ENCODE measurements around the gene SFTA2. TPM values are rescaled to one million over a fixed set of nuclear protein-coding genes. Genes with fewer than 3 reads are reported as not detected.
"Not testable (repeated sequence)": the region's sequence is repeated elsewhere in the genome, so short reads cannot be mapped to it uniquely, and the experiment has no call there.

Gene SFTA2
- total and polyA plus RNA-seq, 11 donors, result not detected

DNA sequence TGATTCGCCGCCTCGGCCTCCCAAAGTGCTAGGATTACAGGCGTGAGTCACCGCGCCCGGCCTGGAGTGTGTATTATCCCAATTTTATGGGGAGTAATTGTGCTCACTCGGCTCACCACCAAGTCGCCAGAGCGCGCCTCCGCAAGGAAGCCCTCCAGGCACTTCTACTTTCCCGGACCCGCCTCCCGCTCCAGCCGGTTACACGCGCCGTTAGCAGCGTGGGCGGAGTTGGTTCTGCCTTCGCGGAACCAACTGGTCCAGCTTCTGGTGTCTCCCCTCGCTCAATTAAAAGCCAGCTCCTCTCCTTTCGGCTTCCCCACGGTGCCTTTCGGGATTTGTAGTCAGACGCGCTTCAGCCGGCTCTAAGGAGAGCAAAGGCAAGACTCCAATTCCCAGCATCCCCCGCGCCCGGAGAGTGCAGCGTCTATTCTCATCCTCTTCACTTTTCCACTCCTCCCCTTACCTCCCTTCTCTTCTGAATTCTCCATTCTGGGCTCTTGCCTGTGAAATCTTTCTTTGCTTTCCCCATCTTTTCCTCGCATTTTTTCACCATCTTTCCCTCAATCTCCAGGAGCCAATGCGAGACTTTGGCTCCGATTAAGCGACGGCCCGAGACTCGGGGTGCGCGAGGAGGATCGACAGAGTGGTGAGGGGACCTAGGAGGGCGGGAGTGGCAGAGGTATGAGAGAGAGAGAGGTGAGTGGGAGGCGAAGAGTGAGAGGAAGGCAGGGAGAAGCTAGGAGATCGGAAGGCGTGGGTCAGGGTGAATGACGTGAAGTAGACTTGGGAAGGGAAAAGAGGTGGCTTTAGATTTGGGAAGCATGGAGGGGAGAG lies 24.0 kb downstream of the SFTA2 start, which contains the start of gene GTF2H4:
GTF2H4 (plus strand) TSS at position 450 of the 834 bp plus-strand sequence.
- no peaks in the 10 kb centered on the region for H3K27me3 ChIP-seq
- H3K27ac ChIP-seq, result peak within 1 kb of the TSS in 8 of 12 donors; percentile 35 to 75 (median 61)
- H3K4me3 ChIP-seq, result peak within 1 kb of the TSS; percentile 66 to 99 (median 89)
- ATAC-seq (peak; percentile 99), DNase-seq (peak; percentile 96 to 98 (median 97))
- intact Hi-C loops (cut with DNase I), result no loop called here
- peak in 1 of 2 donors; percentile 68 for TF ChIP-seq POLR2A (IDR thresholded peaks at IDR 0.05)
- TF ChIP-seq, protein P1, sequence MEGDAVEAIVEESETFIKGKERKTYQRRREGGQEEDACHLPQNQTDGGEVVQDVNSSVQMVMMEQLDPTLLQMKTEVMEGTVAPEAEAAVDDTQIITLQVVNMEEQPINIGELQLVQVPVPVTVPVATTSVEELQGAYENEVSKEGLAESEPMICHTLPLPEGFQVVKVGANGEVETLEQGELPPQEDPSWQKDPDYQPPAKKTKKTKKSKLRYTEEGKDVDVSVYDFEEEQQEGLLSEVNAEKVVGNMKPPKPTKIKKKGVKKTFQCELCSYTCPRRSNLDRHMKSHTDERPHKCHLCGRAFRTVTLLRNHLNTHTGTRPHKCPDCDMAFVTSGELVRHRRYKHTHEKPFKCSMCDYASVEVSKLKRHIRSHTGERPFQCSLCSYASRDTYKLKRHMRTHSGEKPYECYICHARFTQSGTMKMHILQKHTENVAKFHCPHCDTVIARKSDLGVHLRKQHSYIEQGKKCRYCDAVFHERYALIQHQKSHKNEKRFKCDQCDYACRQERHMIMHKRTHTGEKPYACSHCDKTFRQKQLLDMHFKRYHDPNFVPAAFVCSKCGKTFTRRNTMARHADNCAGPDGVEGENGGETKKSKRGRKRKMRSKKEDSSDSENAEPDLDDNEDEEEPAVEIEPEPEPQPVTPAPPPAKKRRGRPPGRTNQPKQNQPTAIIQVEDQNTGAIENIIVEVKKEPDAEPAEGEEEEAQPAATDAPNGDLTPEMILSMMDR (IDR thresholded peaks at IDR 0.05), result no peak
- peaks cover 0 to 34% (median 25%) of the 10 kb centered on the region in 9 donors for H3K36me3 ChIP-seq
- no peaks in the 10 kb centered on the region for H3K9me3 ChIP-seq
- peaks cover 0 to 19% (median 10%) of the 10 kb centered on the region in 12 donors for H3K4me1 ChIP-seq
- WGBS, 4 donors, result 1 to 3% (median 1%) methylated on average over 44 to 49 of the region's 49 CpGs

DNA sequence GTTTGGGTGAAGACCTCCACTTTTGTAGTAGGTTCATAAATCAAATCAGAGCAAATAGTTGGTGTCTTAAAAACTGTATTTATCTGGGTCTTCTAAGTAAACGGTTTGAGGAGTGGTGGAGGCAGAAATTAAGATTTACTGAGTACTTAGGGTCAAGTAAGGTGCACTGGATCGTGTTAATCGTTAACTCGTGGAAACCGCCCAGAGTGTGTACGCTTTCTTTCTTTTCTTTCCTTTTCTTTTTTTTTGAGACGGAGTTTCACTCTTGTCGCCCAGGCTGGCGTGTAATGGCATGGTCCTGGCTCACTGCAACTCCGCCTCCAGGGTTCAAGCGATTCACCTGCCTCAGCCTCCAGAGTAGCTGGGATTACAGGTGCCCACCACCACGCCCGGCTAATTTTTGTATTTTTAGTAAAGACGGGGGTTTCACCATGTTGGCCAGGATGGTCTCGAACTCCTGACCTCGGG lies 24.6 kb downstream of the SFTA2 start:
- ATAC-seq; DNase-seq; H3K27me3 ChIP-seq; intact Hi-C loops (cut with DNase I); H3K9me3 ChIP-seq: not testable (repeated sequence)
- H3K4me3 ChIP-seq, result peak overlapping the region in 11 of 12 donors; percentile 66 to 99 (median 90)
- H3K36me3 ChIP-seq, result peaks cover 0 to 29% (median 23%) of the 10 kb centered on the region in 9 donors
- H3K4me1 ChIP-seq, result peaks cover 0 to 19% (median 10%) of the 10 kb centered on the region in 12 donors
- 51 to 57% (median 56%) methylated on average over 16 of the region's 16 CpGs for WGBS, 4 donors
- H3K27ac ChIP-seq, result peak overlapping the region in 4 of 12 donors; percentile 20 to 46 (median 38)

DNA sequence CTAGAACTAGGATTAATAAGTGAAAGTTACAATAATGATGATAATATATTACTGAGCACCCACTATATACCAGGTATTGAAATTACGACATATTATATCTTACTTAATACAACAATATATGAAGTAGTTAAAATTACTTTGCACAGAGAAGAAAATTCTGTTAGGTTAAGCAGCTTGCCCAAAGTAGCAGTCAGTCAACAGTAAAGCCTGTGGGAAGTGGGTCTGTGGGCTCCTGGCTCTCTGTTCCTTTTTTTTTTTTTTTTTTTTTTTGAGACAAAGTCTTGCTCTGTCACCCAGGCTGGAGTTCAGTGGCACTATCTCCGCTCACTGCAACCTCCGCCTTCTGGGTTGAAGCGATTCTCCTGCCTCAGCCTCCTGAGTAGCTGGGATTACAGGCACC lies 28.7 kb downstream of the SFTA2 start:
- intact Hi-C loops (cut with DNase I), result no loop called here
- DNase-seq, result no peak

DNA sequence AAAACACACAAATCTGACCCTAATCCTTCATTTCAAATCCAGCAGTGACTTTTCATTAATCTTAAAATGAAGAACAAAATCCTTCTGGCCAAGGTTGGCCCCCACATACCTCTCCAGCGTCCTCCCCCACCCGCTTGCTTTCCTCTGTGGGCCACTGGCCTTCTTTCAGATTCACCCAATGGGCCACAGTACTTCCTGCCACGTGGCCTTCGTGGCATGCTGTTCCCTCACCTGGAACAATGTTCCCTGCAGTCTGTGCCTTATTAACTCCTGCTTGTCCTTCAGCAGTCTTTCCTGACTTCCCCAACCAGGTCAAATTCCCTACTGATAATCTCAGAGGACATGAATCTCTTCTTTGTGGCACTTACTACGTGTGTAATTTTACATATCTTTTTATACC lies 29.3 kb downstream of the SFTA2 start:
- DNase-seq (no peak), ATAC-seq (no peak)
- no peak for TF ChIP-seq POLR2A (IDR thresholded peaks at IDR 0.05)
- TF ChIP-seq, protein P1 (IDR thresholded peaks at IDR 0.05), result no peak
- no peaks in the 10 kb centered on the region for H3K27me3 ChIP-seq
- intact Hi-C loops (cut with DNase I), result no loop called here
- WGBS, 4 donors, result 42 to 52% (median 49%) methylated on average over 5 of the region's 5 CpGs
- no peaks in the 10 kb centered on the region for H3K9me3 ChIP-seq
- H3K27ac ChIP-seq, result no peak overlapping the region
- H3K4me3 ChIP-seq, result no peak overlapping the region
- H3K36me3 ChIP-seq, result peaks cover 0 to 22% (median 19%) of the 10 kb centered on the region in 9 donors
- H3K4me1 ChIP-seq, result peaks cover 0 to 6% (median 0%) of the 10 kb centered on the region in 12 donors

More for the DNA sequence above, 28.7 kb downstream of the SFTA2 start:
- H3K4me1 ChIP-seq, result peaks cover 0 to 6% (median 0%) of the 10 kb centered on the region in 12 donors
- no peak overlapping the region for H3K4me3 ChIP-seq
- 85 to 94% (median 90%) methylated on average over 4 of the region's 4 CpGs for WGBS, 4 donors
- no peak overlapping the region for H3K27ac ChIP-seq
- no peaks in the 10 kb centered on the region for H3K27me3 ChIP-seq
- no peak for ATAC-seq
- H3K9me3 ChIP-seq, result no peaks in the 10 kb centered on the region
- TF ChIP-seq, protein P1 (IDR thresholded peaks at IDR 0.05), result no peak
- TF ChIP-seq POLR2A (IDR thresholded peaks at IDR 0.05), result no peak
- peaks cover 0 to 17% (median 14%) of the 10 kb centered on the region in 9 donors for H3K36me3 ChIP-seq

DNA sequence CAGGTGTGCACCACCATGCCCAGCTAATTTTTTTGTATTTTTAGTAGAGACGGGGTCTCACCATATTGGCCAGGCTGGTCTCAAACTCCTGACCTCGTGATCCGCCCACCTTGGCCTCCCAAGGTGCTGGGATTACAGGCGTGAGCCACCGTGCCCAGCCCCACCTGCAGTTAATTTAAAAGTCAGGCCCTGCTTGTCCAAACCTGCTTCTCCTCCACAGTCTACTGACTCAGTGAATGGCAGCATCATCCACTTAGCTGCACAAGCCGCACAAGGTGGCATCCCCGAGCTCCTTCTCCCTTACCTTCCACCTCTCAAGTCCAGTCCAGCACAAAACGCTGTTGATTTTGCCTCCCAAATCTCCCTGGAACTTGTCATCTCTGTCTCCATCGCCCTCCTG lies 29.8 kb downstream of the SFTA2 start:
- H3K4me3 ChIP-seq; intact Hi-C loops (cut with DNase I); H3K27me3 ChIP-seq; H3K27ac ChIP-seq; H3K4me1 ChIP-seq; H3K9me3 ChIP-seq; ATAC-seq; DNase-seq: not testable (repeated sequence)
- 71 to 83% (median 76%) methylated on average over 9 of the region's 9 CpGs for WGBS, 4 donors
- H3K36me3 ChIP-seq, result peaks cover 0 to 28% (median 24%) of the 10 kb centered on the region in 9 donors
